Myometrial cell (primary cell): ENCODE results near the gene CAT. TPM values are rescaled to one million over a fixed set of nuclear protein-coding genes. Genes with fewer than 3 reads are reported as not detected.

Experiments used
- total RNA-seq: library from RNA; depleted of rRNA; stranded (reverse); fragments of >200 nt; gene quantifications from 2 replicates; pipeline ENCODE4 v1.2.3, GENCODE V29; 2015

CAT gene
- 61.3 and 66.9 TPM in 2 replicates for total RNA-seq

DNA sequence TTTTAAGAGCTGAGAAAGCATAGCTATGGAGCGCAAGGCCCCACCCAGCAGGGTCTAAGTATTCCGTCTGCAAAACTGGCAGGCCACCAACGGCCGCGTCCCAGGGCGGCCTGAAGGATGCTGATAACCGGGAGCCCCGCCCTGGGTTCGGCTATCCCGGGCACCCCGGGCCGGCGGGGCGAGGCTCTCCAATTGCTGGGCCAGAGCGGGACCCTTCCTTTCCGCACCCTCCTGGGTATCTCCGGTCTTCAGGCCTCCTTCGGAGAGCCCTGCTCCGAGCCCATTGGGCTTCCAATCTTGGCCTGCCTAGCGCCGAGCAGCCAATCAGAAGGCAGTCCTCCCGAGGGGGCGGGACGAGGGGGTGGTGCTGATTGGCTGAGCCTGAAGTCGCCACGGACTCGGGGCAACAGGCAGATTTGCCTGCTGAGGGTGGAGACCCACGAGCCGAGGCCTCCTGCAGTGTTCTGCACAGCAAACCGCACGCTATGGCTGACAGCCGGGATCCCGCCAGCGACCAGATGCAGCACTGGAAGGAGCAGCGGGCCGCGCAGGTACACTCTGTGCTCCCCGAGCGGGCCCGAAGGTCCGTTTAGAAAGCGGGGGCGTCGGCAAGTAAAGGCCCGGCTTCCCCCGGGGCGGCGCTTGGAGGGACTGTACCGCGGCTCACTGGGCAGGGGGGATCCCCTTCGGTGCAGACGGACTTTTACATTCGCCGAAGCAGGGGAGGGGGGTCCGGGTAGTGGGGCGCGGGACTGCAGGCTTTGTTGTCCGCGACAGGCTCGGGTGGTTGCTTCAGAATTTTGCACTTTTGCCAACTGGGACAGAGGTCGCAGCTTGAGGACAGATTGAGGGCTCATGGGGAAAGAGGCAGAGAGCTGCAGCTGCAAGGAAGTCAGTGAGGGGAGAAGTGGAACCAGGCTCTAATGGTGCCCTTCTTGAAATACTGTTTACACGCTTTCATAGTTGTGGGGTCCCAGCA lies at the start of gene CAT:
Gene CAT, plus strand, starts transcription at position 406 of the 979 bp plus-strand sequence. Its CDS starts 80 bp downstream, at position 486.

DNA sequence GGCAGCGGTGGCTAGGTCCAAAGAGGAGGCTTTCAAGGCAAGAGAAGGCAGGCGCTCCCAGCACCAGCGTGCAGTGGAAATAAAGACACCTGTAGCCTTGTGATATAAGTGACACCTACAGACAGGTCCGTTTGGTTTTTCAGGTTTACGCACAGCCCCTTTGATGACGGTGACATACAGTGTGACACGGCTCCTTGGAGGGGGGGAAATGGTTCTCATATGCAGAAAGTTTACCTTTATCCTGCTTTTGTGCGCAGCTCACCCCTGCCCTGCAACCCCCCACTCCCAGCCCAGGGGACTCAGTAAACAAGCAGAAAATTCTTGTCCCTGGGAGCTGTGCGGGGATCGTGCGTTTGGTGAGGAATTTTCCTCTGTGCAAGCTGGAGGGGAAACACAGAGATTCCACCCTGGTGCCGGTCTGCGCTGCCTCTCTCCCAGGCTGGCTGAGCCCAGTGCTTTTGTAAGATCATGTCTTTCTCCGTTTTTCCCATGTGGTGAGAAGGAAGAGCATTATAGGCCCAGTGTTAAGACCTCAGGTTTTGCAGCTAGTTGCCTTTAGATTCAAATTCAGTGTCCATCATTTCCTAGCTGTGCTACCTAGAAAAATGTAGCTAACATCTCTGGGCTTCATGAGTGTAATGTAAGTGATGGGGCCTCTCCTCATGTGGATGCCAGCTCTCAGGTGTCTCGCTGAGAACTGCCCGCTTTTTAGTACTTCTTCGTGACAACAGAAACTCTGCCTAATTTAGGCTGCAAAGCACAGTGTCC lies 75.1 kb downstream of the CAT start, which contains the start of gene ELF5:
Gene ELF5, minus strand, starts transcription at position 113 of the 768 bp plus-strand sequence. CDS start 8,045 bp downstream, outside the sequence.

Other genes starting within 250 kb of the CAT start
- 1.8 and 4.6 TPM in 2 replicates for gene ABTB2, start 80.9 kb upstream of the CAT start, total RNA-seq
- not detected in 2 replicates for gene ELF5, start 74.9 kb downstream of the CAT start, total RNA-seq
- not detected in 2 replicates for gene EHF, start 182.2 kb downstream of the CAT start, total RNA-seq